ENCODE results near the gene IQCF2. TPM values are rescaled to one million over a fixed set of nuclear protein-coding genes. Genes with fewer than 3 reads are reported as not detected.

The IQCF2 gene
- total RNA-seq: not detected
- not detected for polyA plus RNA-seq (2013, experiment 1 of 2)
- polyA plus RNA-seq (2013, experiment 2 of 2): not detected
- long read RNA-seq, experiment 1: 0 reads
- long read RNA-seq, experiment 2: 0 reads
- long read RNA-seq, experiment 3: 0 reads
- long read RNA-seq, experiment 4: 0 reads

DNA sequence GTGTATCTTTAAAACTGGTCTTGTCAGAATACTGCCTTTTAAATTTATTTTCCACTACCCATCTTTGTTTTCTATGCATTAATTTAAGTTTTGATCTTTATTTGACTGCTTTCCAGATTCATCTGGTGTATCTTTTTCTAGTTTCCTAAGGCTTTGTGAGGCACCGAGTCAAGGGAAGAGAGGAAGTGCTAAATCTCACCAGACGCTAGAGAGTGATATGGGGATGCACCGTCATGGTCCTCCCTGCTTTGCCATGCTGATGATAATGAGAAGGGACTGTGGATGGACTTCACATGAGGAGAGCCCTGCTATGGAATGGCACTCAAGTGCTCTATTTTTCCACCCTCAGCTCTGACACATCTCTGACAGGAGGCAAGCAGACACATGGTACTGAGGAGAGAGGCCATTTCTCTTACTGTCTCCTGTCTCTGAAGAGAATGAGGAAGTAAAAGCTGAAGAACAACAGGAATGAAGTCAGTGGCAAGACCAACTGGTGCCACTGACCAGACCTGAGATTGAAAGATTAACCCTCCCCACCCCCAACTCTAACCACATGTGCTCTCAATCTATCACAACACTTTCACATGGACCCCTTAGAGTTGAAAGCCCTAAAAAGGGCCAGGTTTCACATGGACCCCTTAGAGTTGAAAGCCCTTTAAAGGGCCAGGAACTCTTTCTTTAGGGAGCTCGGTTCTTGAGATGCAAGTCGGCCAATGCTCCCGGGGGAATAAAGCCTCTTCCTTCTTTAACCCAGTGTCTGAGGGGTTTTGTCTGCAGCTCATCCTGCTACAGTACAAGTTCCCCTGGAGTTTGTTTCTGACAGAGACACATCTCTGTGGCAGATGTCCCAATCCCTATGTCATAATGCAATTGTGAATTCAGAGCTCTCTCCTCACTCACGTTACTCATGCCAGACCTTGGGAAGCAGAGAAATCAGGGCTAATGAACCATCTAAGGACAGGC, at the start of gene IQCF2:
TSS of gene IQCF2 (plus strand) at position 913 of the 963 bp plus-strand sequence. CDS start 52 bp downstream, outside the sequence.
- H3K9me3 ChIP-seq (ENCODE audit: control insufficient read depth, low read length): peaks cover 37% of the 10 kb centered on the region
- H3K36me3 Mint-ChIP-seq (ENCODE audit: low read depth): peaks cover 14% of the 10 kb centered on the region
- WGBS, 2 experiments (ENCODE audit: insufficient coverage in 1 of 2, insufficient read length in 1 of 2): 88 to 95% methylated on average over 7 of the region's 7 CpGs
- no peaks in the 10 kb centered on the region for H3K4me1 ChIP-seq (ENCODE audit: control insufficient read depth, insufficient read depth, low read length)
- TF ChIP-seq, protein P1, sequence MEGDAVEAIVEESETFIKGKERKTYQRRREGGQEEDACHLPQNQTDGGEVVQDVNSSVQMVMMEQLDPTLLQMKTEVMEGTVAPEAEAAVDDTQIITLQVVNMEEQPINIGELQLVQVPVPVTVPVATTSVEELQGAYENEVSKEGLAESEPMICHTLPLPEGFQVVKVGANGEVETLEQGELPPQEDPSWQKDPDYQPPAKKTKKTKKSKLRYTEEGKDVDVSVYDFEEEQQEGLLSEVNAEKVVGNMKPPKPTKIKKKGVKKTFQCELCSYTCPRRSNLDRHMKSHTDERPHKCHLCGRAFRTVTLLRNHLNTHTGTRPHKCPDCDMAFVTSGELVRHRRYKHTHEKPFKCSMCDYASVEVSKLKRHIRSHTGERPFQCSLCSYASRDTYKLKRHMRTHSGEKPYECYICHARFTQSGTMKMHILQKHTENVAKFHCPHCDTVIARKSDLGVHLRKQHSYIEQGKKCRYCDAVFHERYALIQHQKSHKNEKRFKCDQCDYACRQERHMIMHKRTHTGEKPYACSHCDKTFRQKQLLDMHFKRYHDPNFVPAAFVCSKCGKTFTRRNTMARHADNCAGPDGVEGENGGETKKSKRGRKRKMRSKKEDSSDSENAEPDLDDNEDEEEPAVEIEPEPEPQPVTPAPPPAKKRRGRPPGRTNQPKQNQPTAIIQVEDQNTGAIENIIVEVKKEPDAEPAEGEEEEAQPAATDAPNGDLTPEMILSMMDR (conservative IDR thresholded peaks at IDR 0.05): no peak
- no peak within 1 kb of the TSS for H3K27ac ChIP-seq (ENCODE audit: low read depth, low read length)
- H3K9ac ChIP-seq (ENCODE audit: extremely low read depth, low read length, poor library complexity, severe bottlenecking): no peak within 1 kb of the TSS
- H3K4me1 Mint-ChIP-seq: peaks cover 4% of the 10 kb centered on the region
- no peaks in the 10 kb centered on the region for H3K27me3 ChIP-seq (ENCODE audit: control insufficient read depth, insufficient read depth, low read length, poor library complexity, severe bottlenecking)
- H3K27ac Mint-ChIP-seq: no peak within 1 kb of the TSS
- peaks cover 46% of the 10 kb centered on the region for H3K9me3 Mint-ChIP-seq
- peak within 1 kb of the TSS; percentile 63 for H3K4me3 ChIP-seq (ENCODE audit: low read length)
- DNase-seq: no peak
- H3K27me3 Mint-ChIP-seq (ENCODE audit: insufficient read depth): no peaks in the 10 kb centered on the region
- H3K4me3 Mint-ChIP-seq: no peak within 1 kb of the TSS
- no peaks in the 10 kb centered on the region for H3K36me3 ChIP-seq (ENCODE audit: control insufficient read depth, insufficient read depth, low read length)

DNA sequence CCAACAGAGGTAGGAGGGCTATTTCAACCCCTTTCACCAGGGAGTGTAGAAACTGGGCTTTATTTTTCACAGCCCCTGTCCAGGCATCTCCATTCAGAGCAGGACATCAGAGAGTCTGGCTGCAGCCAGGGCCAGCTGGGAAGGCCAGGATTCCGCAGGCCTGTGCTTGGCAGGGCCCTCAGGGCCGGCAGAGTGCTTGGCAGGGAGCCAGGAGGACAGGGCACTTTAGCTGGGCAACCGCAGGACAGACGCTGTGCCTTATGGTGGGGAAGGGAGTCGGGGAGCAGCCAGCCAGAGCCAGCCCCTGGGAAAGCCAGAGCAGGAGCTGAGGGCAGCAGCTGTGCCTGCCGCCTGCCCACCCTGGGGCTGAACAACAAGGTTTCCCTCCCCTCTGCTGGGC, 47.9 kb upstream of the IQCF2 start:
- peaks cover 15% of the 10 kb centered on the region for H3K9me3 ChIP-seq (ENCODE audit: control insufficient read depth, low read length)
- Mint-ChIP-seq H3K9me3 (peaks cover 10% of the 10 kb centered on the region), H3K27me3 (ENCODE audit: insufficient read depth) (no peaks in the 10 kb centered on the region), H3K4me3 (no peak overlapping the region), H3K27ac (no peak overlapping the region), H3K4me1 (peaks cover 5% of the 10 kb centered on the region), H3K36me3 (ENCODE audit: low read depth) (peaks cover 15% of the 10 kb centered on the region)
- DNase-seq: no peak
- no peak overlapping the region for H3K27ac ChIP-seq (ENCODE audit: low read depth, low read length)
- TF ChIP-seq, protein P1 (conservative IDR thresholded peaks at IDR 0.05): no peak
- WGBS, 2 experiments (ENCODE audit: insufficient coverage in 1 of 2, insufficient read length in 1 of 2): 91 to 100% methylated on average over 1 to 6 of the region's 6 CpGs
- H3K9ac ChIP-seq (ENCODE audit: extremely low read depth, low read length, poor library complexity, severe bottlenecking): no peak overlapping the region
- H3K4me1 ChIP-seq (ENCODE audit: control insufficient read depth, insufficient read depth, low read length): no peaks in the 10 kb centered on the region
- peaks cover 8% of the 10 kb centered on the region for H3K36me3 ChIP-seq (ENCODE audit: control insufficient read depth, insufficient read depth, low read length)
- H3K4me3 ChIP-seq (ENCODE audit: low read length): no peak overlapping the region
- H3K27me3 ChIP-seq (ENCODE audit: control insufficient read depth, insufficient read depth, low read length, poor library complexity, severe bottlenecking): no peaks in the 10 kb centered on the region

DNA sequence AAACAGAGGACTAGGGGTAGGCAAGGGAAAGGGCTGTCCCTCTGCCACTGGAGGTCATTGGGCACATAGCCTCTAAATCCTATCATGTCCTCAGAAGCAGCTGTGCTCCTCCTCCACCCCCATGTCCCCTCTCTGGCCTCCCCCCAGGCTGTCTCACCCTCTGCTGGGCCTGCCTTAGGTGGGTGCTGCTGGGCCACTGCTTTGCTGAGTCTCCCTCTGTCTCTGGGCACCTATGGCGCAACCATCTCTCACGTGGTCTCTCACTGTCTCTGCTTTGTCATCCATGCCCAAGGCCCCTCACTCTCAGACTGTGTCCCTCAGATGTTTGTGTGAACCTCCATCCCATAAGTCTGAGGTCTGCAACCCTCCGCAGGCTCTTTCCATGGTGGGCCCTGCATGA, 47.4 kb upstream of the IQCF2 start:
- Histone ChIP-seq H3K27me3 (ENCODE audit: control insufficient read depth, insufficient read depth, low read length, poor library complexity, severe bottlenecking) (no peaks in the 10 kb centered on the region), H3K9me3 (ENCODE audit: control insufficient read depth, low read length) (peaks cover 10% of the 10 kb centered on the region), H3K4me3 (ENCODE audit: low read length) (no peak overlapping the region), H3K27ac (ENCODE audit: low read depth, low read length) (no peak overlapping the region), H3K9ac (ENCODE audit: extremely low read depth, low read length, poor library complexity, severe bottlenecking) (no peak overlapping the region), H3K36me3 (ENCODE audit: control insufficient read depth, insufficient read depth, low read length) (peaks cover 3% of the 10 kb centered on the region), H3K4me1 (ENCODE audit: control insufficient read depth, insufficient read depth, low read length) (no peaks in the 10 kb centered on the region)
- H3K27me3 Mint-ChIP-seq (ENCODE audit: insufficient read depth): no peaks in the 10 kb centered on the region
- H3K9me3 Mint-ChIP-seq: peaks cover 6% of the 10 kb centered on the region
- no peak overlapping the region for H3K27ac Mint-ChIP-seq
- peaks cover 11% of the 10 kb centered on the region for H3K36me3 Mint-ChIP-seq (ENCODE audit: low read depth)
- no peak overlapping the region for H3K4me3 Mint-ChIP-seq
- H3K4me1 Mint-ChIP-seq: peaks cover 5% of the 10 kb centered on the region
- WGBS, 2 experiments (ENCODE audit: insufficient coverage in 1 of 2, insufficient read length in 1 of 2): 93 to 100% methylated on average over 2 to 3 of the region's 3 CpGs
- no peak for DNase-seq
- TF ChIP-seq, protein P1 (conservative IDR thresholded peaks at IDR 0.05): no peak
